NCI-H446 treated with DMSO at 0.1 percent for 48 hours (cell line): Measurements from ENCODE around the gene SLC16A1.
"Not testable (repeated sequence)": the region's sequence is repeated elsewhere in the genome, so short reads cannot be mapped to it uniquely, and the experiment has no call there.

Experiments
- DNase-seq: peaks from one replicate; lab custom pipeline; 2025; lab: John Stamatoyannopoulos, UW

The SLC16A1 gene

DNA sequence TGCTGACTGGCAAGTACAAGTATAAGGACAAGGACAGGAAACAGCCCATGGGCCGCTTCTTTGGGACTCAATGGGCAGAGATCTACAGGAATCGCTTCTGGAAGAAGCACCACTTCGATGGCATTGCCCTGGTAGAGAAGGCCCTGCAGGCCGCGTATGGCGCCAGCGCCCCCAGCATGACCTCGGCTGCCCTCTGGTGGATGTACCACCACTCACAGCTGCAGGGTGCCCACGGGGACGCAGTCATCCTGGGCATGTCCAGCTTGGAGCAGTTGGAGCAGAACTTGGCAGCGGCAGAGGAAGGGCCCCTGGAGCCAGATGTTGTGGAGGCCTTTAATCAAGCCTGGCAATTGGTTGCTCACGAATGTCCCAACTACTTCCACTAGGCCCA, 32.0 kb downstream of the SLC16A1 start:
- DNase-seq: no peak

DNA sequence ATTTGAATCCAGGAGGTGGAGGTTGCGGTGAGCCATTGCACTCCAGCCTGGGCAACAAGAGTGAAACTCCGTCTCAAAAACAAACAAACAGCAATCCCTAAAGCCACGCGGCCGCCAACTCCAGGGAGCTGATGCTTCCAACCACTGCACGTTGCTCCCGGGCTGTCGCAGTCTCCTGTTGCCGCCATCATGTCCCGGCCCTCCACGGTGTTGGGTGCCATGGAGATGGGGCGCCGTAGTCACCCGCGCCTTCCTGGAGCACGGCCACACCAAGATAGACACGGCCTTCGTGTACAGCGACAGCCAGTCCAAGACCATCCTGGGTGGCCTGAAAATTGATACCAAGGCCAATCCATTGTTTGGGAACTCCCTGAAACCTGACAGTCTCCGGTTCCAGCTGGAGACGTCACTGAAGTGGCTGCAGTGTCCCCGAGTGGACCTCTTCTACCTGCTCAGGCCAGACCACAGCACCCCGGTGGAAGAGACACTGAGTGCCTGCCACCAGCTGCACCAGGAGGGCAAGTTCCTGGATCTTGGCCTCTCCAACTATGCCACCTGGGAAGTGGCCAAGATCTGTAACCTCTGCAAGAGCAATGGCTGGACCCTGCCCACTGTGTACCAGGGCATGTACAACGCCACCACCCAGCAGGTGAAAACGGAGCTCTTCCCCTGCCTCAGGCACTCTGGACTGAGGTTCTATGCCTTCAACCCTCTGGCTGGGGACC, 32.6 kb downstream of the SLC16A1 start:
- no peak for DNase-seq

DNA sequence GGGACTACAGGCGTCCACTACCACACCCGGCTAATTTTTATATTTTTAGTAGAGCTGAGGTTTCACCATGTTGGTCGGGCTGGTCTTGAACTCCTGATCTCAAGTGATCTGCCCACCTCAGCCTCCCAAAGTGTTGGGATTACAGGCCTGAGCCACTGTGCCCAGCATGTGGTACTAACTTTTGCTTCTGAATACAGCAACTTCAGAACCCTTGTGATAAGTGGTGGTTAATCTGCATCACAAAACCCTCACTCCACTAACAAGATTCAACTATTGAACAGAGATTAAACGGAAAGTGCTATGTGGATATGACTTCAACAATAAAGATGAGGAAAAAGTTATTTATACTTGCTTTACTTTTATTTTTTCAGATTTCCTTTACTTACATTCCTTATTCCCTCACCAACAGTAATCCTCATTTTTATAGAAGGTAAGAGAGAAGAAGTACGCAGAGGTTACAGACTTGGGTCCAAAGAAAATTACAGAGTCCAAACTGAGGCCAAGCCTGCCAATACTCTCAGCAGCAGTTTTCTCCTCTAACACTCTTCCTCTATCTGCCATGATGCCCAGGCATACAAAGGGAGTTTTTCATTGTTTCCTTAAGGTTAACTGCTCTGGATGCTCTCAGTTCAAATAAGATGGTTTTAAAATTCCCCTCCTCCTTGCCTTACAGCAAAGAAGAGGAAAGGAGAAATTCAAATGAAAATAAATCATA, 44.3 kb downstream of the SLC16A1 start:
- DNase-seq: no peak

DNA sequence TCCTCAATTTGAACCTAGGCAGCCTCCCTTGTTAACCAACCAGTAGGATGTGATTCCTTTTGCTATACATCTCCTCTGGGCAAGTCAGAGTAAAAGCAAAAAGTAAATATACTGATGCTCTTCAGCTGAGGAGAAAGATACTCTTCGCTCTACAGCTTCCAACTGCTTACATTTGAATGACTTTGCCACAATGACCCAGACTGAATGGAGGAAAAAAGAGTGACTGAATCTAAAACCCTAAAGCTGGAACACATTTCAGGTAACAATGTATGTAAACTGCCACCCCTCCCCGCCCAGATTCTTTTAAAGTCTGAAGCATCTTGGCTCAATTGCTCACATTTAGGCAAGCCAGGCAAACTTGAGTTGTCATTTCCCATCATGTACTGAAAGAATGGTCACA, 46.1 kb downstream of the SLC16A1 start:
- no peak for DNase-seq

DNA sequence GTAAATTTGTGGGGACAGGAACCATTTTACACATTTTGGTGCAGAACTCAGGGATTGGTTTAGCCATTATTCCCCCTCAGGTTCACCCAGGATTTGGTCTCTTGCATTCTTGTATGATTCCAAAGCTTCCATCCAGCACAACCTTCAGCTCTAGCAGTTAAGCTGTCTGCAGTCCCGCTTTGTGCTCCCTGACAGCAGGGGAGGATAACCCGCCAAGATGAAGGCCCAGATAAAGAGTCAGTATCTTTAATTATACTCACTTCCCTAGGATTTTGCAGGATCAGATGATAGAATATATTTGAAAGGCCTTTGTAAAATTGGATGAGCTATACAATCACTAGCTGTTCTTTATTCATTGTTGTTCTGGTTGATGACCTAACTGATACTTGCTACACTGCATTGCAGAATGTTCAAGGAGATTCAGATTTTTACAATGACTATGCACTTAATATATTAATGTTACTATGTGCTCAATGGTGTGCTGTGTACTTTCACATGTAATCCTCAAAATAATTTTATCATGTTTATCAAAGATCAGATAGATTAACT, 49.8 kb downstream of the SLC16A1 start:
- no peak for DNase-seq

DNA sequence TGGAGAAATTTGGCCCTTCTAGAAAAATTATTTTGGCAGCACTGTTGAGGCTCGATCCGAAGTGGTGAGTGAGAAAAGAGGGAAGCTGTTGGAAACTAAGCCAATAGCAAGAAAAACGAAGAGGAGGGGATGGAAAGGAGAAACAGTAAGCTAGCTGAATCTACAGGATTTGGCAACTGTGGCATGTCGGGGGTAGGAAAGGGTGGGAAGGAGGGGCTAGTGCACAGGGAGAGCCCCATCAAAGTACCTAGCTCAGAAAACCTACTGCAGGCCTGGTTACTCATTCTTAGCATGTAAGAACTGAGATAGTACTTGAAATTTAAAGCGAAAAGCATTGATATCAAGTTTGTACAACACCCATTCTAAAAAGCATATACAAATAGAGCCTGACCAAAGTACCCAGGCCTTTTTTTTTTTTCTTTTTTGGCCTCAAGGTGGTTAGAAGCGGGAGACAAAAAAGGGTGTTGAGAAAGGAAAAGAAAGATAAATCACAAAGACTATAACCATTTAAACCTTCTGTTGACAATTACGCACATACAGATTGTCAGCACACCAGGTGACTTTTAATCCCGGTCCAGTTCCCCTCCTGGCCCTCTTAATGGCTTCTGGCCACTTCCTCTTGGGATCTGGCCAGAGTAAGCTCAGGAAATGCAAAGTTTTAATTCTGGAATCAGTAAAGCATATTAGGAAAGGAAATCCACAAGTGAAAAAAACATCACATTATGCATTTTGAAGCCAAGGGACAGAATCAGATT, 50.4 kb downstream of the SLC16A1 start:
- no peak for DNase-seq

DNA sequence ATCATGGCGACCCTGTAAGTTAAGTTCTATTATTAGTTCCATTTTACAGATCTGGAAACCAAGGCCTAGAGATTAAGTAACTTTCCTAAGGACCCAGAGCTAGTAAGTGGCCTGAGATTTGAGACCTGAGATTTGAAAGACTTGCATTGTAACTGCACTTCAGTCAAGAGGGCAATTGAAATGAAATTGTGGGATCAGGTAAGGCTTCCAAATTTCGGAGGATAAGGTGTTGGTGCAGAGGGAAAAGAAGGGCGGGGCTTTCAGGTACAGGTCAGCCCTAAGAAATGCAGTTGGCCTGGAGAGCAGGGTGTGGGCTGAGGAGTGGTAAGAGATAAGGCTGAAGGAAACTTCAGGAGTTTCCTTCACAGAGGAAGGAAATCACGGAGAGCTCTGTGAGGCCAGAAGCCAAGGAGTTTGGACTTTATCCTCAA, 51.1 kb downstream of the SLC16A1 start:
- DNase-seq: no peak

DNA sequence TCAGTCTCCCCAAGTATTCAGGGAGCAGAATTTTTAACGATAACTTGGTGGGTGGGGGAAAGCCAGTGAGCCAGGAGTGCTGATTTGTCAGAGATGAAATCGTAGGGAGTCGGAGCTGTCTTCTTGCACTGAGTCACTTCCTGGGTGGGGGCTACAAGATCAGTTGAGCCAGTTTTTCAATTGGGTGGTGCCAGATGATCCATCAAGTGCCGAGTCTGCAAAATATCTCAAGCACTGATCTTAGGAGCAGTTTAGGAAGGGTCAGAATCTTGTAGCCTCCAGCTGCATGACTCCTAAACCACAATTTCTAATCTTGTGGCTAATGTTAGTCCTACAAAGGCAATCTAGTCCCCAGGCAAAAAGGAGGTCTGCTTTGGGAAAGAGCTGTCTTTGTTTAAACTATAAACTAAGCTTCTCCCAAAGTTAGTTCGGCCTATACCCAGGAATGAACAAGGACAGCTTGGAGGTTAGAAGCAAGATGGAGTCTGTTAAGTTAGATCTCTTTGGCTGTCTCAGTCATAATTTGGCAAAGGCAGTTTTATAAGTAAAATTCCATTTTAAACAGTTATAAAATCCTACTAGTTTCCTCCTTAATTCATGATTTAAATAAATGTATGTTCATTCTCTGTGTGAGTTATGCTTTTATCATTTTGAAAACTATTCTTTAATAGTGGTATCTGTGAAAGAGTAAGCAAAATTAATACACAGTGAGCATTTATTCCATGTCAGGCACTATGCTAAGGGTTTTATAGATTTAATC, 51.7 kb downstream of the SLC16A1 start:
- no peak for DNase-seq

DNA sequence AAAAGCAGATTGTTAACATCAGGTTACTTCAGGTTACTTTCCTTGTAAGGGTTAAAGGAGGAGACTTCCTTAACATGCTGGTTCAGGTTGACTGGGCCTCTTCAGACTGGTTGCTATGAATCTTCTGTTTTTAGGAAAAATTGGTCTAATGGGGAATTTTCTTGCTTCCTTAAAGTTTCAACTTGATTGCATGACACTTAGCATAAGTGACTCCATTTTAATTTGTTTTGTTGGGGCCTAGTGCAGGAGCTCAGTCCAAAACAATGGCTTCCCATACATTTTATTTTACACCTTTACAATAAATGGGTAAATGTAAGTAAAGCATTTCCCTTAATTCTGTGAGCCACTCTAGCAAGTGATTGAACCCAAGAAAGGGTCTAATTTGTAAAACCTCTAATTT, 53.8 kb downstream of the SLC16A1 start:
- no peak for DNase-seq

DNA sequence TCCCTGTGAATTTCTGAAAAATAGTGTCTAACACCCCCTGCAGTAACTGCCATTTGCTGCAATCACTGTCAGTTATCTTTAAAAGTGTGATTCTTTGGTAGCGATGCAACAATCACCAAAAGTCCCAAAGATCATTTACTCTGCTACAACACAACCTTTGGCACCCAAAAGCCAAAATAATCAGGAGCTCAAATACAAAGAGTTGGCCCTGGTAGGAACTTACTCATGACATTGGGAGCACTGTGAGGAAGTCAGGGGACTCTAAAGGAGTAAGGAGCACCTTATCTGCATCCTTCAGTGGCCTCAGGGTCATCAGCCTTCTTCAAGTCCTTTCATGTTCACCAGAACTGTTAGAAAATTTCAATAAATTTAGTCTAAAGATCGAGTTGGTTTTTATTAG, 54.6 kb downstream of the SLC16A1 start:
- no peak for DNase-seq

DNA sequence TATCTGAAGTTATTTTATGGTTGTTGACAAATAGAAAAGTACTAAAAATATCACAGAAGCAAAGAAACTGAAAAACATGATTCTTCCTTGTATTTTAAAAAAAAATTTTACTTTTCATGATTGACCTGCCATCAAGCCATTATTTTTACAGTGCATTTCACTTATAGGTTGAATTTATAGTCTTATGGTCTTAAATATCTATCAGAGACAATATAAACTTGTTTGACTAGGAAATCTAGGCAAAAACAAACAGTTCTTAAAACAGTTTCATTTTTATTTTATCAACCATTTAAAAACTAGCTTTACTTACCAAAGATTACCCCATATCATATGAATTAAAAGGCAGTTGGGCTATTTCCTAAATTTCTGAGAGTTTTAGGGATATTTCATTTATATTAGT, 59.2 kb downstream of the SLC16A1 start:
- no peak for DNase-seq

DNA sequence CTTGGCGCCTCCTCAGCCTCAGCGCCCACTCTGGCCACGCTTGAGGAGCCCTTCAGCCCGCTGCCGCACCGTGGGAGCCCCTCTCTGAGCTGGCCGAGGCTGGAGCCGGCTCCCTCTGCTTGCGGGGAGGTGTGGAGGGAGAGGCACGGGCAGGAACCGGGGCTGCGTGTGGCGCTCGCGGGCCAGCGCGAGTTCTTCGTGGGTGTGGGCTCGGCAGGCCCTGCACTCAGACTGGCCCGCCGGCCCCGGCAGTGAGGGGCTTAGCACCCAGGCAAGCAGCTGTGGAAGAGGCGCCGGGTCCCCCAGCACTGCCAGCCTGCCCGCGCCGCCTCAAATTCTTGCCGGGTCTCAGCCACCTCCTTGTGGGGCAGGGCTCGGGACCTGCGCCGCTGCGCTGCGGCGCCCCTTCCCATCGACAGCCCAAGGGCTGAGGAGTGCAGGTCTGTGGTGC, 61.4 kb downstream of the SLC16A1 start:
- no peak for DNase-seq

DNA sequence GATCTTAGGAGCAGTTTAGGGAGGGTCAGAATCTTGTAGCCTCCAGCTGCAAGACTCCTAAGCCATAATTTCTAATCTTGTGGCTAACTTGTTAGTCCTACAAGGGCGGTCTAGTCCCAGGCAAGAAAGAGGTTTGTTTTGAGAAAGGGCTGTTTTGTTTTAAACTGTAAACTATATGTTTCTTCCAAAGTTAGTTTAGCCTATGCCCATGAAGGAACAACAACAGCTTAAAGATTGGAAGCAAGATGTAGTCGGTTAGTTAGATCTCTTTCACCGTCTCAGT, 62.0 kb downstream of the SLC16A1 start:
- DNase-seq: no peak

DNA sequence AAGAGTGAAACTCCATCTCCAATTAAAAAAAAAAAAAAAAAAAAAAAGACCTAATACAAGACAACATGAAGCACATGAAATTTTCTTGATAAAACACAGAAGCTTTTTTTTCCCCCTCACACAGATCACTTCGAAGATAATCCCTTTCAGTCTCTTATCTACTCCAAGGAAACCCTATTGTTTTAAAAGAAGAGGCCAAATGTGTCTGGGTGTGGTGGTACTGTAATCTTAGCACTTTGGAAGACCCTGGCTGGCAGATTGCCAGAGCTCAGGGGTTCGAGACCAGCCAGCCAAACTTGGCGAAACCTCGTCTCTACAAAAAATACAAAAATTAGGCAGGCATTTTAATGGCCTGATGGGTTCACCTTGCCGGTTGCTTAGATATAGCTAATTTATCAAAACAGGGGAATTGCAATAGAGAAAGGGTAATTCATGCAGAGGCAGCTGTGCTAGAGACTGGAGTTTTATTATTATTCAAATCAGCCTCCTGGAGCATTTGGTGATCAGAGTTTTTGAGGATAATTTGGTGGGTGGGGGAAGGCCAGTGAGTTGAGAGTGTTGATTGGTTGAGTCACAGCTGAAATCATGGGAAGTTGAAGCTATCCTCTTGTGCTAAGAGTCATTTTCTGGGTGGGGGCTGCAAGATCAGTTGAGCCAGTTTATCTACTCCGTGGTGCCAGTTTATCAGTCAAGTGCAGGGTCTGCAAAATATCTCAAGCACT, 62.5 kb downstream of the SLC16A1 start:
- no peak for DNase-seq

DNA sequence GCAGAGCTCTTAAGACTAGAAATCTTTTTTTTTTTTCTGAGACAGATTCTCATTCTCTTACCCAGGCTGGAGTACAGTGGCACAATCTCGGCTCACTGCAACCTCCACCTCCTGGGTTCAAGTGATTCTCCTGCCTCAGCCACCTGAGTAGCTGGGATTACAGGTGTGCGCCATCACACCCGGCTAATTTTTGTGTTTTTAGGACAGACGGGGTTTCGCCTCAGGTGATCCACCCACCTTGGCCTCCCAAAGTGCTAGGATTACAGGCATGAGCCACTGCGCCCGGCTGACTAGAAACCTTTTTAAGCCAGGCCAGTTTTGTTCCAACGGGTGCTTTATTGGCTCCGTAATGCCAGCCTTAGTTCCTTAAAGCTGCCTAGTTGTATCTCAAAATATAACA, 66.1 kb downstream of the SLC16A1 start:
- not testable (repeated sequence) for DNase-seq

DNA sequence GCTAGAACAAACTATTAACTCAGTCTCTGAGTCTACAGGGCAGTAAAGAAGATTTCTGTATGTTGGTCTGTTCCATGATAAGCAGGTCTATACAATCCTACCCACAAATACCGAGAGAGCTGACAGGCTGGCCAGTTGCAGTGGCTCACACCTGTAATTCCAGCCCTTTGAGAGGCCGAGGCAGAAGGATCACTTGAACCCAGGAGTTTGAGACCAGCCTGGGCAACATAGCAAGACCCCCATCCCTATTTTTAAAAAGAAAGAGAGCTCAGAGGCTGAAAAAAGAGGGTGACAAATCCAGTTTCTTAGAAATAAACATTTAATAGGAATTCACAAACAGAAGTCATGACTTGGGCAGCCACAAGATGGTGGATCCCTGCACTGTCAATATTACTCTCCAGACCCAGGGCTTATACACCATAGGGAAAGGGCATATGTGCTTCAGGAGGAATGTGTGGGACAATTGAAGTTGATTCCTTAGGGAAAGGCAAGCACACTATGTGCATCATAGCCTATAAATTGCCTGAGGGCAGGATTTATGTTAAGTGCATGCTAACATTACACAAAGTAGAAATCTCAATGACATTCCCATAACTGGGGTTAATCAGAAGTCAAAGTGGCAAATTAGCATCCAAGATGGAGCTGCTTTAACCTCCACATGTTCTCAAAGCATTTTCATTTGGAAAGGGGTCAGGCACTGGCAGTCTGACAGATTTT, 66.8 kb downstream of the SLC16A1 start:
- DNase-seq: no peak

DNA sequence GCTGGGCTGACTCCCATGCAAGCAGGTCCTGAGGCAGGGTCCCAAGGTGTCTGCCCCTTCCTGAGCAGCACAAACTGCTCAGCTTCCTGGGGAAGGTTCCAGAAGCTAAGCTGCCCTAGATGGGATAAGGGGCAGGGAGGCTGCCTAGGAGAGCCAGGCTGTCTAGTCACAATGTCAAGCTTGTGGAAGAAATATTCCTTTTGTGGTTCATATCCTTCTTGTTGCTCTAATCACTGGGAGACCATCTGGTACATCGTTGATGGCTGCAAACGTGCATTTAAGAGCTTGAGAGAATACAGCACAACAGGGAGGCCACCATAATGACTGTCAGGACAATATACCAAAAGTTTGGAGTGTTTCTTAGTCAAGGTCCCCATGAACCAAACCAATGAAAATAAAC, 67.4 kb downstream of the SLC16A1 start:
- no peak for DNase-seq

DNA sequence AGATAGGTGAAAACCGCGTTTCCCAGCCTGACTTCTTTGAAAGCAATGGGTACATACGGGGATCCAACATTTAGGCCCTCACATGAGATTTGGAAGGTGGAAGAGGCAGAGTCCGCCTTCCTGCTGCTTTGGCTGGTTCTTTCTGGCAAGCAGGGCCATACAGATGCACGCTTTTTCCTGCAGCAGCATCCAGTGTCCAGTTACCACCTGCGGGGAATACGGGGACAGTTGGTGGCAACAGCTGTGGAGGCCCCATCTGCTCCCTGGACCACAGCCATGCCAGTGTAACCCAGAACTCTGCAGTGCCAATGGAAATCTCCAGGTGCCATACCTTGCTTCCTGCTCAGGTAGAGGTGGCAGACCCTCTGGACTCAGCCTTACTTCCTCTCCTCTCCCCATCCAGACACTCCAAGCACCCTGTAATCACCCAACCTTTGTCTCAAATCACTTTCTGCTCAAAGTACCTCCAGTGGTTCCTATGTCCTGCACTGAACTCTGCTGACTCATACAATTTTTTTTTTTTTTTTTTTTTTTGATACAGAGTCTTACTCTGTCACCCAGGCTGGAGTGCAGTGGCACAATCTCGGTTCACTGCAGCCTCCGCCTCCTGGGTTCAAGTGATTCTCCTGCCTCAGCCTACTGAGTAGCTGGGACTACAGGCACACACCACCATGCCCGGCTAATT, 68.3 kb downstream of the SLC16A1 start:
- DNase-seq: no peak

DNA sequence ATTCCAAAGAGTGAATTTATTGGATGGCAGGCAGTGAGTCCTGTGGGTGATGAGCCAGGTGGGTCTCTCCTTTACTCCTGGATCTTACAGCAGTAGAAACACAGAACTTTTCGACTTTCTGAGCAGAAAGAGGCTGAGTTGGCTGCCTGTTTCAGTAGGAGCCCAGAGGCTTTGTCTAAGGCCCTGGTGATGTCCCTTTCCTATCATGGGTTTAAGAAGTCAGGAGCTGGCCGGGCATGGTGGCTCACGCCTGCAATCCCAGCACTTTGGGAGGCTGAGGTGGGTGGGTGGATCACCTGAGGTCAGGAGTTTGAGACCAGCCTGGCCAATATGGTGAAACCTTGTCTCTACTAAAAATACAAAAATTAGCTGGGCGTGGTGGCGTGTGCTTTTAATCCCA, 71.0 kb downstream of the SLC16A1 start:
- not testable (repeated sequence) for DNase-seq

DNA sequence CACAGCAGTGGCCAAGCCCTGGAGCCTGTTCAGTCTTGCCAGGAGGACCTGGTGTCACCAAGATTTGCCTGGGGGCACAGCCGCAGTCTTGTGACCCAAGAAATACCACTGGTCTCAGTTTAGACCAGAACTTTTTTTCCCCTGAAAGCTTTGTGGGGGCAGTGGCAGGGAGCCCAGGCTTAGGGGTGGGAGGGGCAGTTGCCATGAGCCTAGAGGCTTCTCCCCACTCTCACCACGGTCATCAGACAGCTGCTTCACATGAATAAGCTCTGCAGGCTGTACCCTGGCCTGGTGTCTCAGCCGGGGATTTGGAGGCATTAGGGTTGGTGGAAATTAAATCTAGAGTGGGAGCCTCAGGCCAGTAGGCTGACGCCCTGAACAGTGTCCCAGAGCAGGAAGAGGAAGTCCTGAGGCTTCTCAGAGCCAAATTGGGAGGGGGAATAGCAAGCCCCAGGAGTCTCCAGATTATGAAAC, 73.7 kb downstream of the SLC16A1 start:
- DNase-seq: no peak
